ENCODE measurements around the gene GABPB2. TPM values are rescaled to one million over a fixed set of nuclear protein-coding genes. Genes with fewer than 3 reads are reported as not detected.

Gene GABPB2
- total and polyA plus RNA-seq, 2 of the 13 experiments (the other 11 are each of a cell fraction or from before 2014, with no cell fraction given), result 0.09 TPM; not detected in 1

DNA sequence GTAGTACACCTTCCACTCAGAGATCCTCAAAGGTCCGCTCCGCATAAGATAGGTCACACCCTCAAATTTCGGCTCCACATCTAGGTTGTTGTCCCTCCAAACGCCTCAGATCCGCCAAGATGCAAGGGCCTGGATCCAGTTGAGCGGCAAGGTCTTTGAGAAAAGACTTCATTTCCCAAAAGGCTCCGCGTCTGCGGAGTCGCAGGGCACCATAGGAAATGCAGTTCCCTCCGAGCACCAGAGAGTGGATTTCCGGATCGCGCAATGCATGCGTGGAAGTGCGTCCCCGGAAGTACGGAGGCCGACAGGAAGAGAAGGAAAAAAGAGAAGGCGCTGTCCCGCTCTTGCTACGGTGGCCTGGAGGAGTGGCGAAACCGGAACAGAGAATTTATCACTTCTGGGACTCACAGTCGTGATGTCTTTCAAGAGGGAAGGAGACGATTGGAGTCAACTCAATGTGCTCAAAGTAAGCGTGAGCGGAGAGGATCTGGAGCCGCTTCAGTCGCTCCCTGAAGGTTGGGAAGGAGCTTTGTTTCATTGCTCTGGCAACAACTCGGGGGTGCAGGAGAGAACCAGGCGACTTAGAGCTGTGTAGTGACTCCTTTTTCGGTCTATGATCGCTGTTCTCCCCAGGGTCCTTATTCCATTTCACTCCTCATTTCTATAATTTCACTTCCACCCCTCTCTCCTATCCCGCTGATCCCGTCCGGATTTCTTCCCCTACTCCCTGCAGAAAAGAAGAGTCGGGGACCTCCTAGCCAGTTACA, 95.4 kb downstream of the GABPB2 start, which contains the start of the genes LYSMD1 and SCNM1 (continued):
- TF ChIP-seq, protein P1, sequence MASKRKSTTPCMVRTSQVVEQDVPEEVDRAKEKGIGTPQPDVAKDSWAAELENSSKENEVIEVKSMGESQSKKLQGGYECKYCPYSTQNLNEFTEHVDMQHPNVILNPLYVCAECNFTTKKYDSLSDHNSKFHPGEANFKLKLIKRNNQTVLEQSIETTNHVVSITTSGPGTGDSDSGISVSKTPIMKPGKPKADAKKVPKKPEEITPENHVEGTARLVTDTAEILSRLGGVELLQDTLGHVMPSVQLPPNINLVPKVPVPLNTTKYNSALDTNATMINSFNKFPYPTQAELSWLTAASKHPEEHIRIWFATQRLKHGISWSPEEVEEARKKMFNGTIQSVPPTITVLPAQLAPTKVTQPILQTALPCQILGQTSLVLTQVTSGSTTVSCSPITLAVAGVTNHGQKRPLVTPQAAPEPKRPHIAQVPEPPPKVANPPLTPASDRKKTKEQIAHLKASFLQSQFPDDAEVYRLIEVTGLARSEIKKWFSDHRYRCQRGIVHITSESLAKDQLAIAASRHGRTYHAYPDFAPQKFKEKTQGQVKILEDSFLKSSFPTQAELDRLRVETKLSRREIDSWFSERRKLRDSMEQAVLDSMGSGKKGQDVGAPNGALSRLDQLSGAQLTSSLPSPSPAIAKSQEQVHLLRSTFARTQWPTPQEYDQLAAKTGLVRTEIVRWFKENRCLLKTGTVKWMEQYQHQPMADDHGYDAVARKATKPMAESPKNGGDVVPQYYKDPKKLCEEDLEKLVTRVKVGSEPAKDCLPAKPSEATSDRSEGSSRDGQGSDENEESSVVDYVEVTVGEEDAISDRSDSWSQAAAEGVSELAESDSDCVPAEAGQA (IDR thresholded peaks at IDR 0.05; ENCODE audit: low read depth), result peak; percentile 54; the same call in 1 of the 2 replicates
- TF ChIP-seq, protein P1 (CRISPR knock-in tag; IDR thresholded peaks at IDR 0.05; ENCODE audit: borderline replicate concordance), result no peak
- TF ChIP-seq WIZ (CRISPR knock-in tag; IDR thresholded peaks at IDR 0.05) (peak; percentile 76; the same call in 1 of the 2 replicates), POLR2AphosphoS5 (IDR thresholded peaks at IDR 0.05; ENCODE audit: low read depth, low read length) (peak; percentile 89), ZFP62 (CRISPR knock-in tag; IDR thresholded peaks at IDR 0.05) (peak; percentile 97), DMAP1 (CRISPR knock-in tag; IDR thresholded peaks at IDR 0.05) (peak; percentile 82; the same call in 1 of the 2 replicates), ZNF235 (CRISPR knock-in tag; IDR thresholded peaks at IDR 0.05; ENCODE audit: borderline replicate concordance) (no peak), MYC (CRISPR knock-in tag; IDR thresholded peaks at IDR 0.05; ENCODE audit: borderline replicate concordance) (peak; percentile 75; the same call in 1 of the 2 replicates), SMAD3 (CRISPR knock-in tag; IDR thresholded peaks at IDR 0.05) (peak; percentile 65; the same call in 1 of the 2 replicates), ATRX (CRISPR knock-in tag; IDR thresholded peaks at IDR 0.05; ENCODE audit: borderline replicate concordance) (no peak), MXI1 (IDR thresholded peaks at IDR 0.05; ENCODE audit: borderline replicate concordance, low read depth, low read length) (peak; percentile 88; the same call in 1 of the 3 replicates), SCMH1 (CRISPR knock-in tag; IDR thresholded peaks at IDR 0.05; ENCODE audit: borderline replicate concordance) (no peak), ZBTB8A (CRISPR knock-in tag; IDR thresholded peaks at IDR 0.05; ENCODE audit: borderline replicate concordance, low read depth) (no peak), SMC3 (IDR thresholded peaks at IDR 0.05; ENCODE audit: low read length) (no peak)
- TF ChIP-seq, protein P2, sequence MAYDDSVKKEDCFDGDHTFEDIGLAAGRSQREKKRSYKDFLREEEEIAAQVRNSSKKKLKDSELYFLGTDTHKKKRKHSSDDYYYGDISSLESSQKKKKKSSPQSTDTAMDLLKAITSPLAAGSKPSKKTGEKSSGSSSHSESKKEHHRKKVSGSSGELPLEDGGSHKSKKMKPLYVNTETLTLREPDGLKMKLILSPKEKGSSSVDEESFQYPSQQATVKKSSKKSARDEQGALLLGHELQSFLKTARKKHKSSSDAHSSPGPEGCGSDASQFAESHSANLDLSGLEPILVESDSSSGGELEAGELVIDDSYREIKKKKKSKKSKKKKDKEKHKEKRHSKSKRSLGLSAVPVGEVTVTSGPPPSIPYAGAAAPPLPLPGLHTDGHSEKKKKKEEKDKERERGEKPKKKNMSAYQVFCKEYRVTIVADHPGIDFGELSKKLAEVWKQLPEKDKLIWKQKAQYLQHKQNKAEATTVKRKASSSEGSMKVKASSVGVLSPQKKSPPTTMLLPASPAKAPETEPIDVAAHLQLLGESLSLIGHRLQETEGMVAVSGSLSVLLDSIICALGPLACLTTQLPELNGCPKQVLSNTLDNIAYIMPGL (CRISPR knock-in tag; IDR thresholded peaks at IDR 0.05; ENCODE audit: borderline replicate concordance in 1 of 2, low read depth in 1 of 2), result peak; percentile 78 to 87; a peak in 2 of 4 replicates
- TF ChIP-seq, protein P3, sequence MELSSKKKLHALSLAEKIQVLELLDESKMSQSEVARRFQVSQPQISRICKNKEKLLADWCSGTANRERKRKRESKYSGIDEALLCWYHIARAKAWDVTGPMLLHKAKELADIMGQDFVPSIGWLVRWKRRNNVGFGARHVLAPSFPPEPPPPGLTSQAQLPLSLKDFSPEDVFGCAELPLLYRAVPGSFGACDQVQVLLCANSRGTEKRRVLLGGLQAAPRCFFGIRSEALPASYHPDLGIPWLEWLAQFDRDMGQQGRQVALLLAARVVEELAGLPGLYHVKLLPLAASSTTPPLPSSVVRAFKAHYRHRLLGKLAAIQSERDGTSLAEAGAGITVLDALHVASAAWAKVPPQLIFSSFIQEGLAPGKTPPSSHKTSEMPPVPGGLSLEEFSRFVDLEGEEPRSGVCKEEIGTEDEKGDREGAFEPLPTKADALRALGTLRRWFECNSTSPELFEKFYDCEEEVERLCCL (CRISPR knock-in tag; IDR thresholded peaks at IDR 0.05; ENCODE audit: borderline replicate concordance), result no peak
- TF ChIP-seq, protein P4, sequence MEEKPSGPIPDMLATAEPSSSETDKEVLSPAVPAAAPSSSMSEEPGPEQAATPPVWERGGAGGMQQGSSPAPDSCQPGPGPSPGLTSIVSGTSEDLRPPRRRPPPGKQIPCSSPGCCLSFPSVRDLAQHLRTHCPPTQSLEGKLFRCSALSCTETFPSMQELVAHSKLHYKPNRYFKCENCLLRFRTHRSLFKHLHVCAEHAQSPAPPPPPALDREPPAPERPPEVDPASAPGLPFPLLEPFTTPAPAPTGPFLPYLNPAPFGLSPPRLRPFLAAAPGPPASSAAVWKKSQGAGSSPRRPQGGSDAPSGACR (CRISPR knock-in tag; IDR thresholded peaks at IDR 0.05), result no peak
